C1 segment of cervical spinal cord (tissue), 14 donors: ENCODE data around the gene RIN1.
A peak's percentile ranks its signal among the peaks of the same experiment; 100 is the strongest.
"Not testable (repeated sequence)": the region's sequence is repeated elsewhere in the genome, so short reads cannot be mapped to it uniquely, and the experiment has no call there.

ENCODE experiments used
- DNase-seq, 14 donors: peaks; one replicate each; lab custom pipeline; 2025; lab: John Stamatoyannopoulos, UW

RIN1 gene

DNA sequence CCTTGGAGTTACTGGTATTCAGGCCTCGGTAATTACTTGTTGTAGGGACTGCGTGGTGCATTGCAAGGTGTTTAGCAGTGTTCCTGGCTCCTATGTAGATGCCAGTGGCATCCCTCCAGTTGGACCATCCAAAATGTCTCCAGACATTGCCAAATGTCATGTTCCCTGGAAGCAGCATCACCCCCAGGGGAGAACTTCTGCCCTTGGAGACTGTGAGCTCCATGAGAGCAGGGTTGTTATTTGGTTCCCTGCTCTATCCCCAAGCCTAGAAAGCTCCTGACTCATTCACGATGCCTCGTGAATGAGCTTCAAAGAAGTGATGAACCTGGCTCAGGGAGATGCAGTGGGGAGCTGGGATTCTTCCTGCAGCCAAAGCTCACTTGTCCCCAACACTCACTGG is 14.6 kb downstream of the RIN1 start:
- no peak for DNase-seq

DNA sequence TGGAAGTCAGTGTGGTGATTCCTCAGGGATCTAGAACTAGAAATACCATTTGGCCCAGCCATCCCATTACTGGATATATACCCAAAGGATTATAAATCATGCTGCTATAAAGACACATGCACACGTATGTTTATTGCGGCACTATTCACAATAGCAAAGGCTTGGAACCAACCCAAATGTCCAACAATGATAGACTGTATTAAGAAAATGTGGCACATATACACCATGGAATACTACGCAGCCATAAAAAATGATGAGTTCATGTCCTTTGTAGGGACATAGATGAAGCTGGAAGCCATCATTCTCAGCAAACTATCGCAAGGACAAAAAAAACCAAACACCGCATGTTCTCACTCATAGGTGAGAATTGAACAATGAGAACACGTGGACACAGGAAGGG is 15.5 kb downstream of the RIN1 start:
- not testable (repeated sequence) for DNase-seq

DNA sequence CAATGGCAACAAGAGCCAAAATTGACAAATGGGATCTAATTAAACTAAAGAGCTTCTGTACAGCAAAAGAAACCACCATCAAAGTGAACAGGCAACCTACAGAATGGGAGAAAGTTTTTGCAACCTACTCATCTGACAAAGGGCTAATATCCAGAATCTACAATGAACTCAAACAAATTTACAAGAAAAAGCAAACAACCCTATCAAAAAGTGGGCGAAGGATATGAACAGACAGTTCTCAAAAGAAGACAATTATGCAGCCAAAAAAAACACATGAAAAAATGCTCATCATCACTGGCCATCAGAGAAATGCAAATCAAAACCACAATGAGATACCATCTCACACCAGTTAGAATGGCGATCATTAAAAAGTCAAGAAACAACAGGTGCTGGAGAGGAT is 15.9 kb downstream of the RIN1 start:
- not testable (repeated sequence) for DNase-seq

DNA sequence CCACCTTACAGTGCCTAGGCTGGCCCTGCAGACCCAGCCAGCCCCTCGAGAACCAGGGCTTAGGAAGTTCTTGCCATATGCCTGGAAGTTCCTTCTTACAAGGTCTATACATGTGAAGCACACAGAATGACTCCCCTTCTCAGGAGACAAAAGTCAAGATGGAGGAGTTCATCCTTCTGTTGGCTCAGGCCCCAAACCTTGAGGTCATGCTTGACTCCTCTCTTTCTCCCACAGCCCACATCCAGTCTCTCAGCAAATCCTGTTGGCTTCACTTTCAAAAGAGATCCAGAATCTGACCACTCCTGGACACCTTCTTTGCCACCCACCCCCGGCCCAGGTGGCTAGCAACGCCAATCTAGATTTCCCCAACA is 17.6 kb downstream of the RIN1 start:
- DNase-seq = no peak

DNA sequence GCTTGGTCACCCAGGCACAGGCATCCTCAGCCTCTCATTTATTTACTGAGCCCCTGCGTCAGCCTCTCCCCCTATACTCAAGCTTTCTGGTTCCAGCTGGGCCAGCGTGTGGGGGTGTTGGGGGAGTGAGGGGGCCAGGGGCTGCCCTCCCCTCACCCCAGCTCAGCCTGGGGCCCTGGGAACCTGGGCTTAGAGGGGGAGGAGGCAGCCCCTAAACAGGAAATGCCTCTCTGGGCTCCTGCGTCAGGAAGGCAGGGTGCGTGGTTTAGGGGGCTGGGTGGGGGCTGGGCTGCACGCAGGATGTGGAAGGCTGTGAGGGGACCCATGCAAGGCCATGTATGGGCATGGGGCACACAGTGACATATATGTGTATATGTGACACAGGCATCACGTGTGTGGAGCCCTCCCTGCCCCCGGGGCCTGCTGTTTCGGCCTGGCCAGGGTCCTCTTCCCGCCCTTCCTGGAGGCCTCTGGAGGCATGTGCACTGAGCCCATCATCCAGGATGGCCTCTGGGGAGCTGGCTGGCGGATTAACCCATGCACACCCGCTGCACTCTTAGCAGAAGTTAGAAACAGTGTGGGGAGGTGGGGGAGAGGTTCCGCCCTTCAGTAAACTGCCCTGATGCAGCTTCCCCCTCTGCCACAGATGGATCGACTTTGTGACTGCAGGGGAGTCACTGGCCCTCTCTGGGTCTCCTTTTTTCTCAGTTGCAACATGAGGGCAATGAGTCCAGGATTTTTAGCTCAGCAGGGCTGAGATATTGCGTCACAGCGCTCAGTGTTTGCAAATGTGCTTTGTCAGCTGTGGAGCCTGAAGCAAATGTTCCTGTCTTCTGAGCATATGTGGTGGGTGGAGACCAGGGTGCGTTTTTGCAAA is 18.3 kb downstream of the RIN1 start:
- no peak for DNase-seq

DNA sequence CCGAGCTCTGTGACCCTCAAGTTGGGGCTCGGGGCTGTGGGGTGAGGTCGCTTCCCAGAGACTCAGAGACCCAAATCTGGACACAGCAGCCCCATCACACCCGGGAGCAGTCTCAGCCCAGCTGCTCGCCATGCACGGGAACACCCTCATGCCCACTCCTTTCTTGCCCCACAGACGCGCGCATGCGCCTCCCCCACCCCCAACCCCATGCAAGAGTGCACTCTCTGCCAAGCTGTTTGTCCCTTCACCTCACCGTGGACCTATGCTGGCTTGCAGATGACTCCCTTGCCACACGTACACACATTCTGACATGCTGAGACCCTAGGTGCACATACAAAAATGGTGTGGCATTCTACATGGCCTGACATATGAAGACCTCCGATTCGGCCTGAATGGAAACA is 18.9 kb downstream of the RIN1 start:
- DNase-seq = no peak

DNA sequence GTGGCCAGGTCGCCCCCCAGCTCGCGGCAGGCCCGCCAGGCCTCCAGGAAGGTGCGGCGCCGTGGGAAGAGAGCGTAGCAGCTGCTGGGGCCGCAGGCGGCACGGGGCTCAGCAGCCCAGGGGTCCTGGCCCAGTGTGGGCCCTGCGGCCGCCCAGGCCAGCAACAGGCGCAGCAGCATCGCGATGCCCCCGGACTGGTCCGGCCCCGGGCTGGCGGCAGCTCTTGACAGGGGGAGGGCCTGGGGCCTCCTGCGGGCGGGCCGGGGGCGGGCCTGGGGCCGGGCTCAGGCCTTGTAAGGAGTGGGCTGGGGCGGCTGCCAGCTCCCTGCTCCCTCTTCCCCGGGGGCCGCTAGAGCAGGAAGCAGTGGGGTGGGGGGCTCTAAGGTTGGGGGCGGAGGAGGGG is 19.4 kb downstream of the RIN1 start, which contains the start of gene CD248:
TSS of gene CD248 (minus strand) at position 196 of the 403 bp plus-strand sequence. CDS start at position 179, 17 bp downstream.
- no peak for DNase-seq

DNA sequence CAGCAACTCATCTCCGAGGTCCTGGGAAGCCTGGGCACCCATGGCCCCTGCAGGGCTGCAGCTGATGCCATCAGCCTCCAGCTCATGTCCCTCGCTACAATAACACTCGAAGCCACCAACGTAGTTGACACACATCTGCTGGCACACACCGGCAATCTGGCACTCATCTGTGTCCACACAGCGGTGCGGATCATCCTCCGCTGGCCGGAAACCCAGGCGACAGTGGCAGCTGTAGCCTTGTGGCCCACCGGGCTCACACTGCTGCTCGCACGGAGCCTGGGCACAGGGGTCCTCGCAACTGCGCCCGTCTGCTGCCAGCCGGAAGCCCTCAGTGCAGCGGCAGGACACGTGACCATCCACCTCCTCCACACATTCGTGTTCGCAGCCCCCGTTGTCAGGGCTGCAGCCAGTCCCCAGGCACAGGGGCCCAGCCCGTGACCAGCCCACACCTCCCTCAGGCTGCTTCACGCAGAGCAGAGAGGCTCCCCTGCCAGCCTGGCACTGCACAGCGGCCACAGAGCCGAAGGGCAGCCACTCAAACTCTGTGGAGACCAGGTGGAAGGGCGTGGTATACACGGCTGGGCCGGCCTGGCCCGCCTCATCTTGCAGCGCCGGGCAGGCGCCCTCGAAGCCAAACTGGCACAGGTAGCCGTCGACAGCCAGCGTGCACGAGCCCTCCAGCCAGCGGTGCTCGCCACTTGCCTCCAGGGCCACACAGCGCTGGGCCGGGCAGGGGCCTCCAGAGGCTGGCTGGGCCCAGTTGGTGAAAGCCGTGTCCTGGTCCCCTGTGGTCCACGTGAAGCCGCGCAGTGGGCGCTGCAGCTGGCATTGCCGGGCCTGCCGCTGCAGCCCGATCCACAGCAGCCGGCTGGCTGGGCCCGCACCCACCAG is 20.1 kb downstream of the RIN1 start:
- no peak for DNase-seq

DNA sequence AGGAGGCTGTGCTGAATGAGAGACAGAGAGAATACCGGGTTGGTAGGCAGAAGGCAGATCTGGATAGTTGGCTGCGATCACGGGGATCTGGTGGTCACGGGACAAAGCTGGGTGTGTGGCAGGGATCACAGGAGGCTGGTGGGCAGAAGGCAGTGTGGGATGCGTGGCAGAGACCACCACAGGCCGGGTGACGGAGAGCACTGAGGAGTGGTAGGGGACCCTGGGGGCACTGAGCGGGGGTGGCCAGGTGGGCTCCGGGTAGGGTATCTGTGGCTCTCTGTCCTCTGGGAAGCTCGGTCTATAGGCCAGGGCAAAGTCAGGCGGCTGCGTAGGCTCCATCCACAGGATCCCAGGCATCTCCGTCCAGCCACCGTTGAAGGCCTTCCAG is 20.7 kb downstream of the RIN1 start:
- DNase-seq = no peak

DNA sequence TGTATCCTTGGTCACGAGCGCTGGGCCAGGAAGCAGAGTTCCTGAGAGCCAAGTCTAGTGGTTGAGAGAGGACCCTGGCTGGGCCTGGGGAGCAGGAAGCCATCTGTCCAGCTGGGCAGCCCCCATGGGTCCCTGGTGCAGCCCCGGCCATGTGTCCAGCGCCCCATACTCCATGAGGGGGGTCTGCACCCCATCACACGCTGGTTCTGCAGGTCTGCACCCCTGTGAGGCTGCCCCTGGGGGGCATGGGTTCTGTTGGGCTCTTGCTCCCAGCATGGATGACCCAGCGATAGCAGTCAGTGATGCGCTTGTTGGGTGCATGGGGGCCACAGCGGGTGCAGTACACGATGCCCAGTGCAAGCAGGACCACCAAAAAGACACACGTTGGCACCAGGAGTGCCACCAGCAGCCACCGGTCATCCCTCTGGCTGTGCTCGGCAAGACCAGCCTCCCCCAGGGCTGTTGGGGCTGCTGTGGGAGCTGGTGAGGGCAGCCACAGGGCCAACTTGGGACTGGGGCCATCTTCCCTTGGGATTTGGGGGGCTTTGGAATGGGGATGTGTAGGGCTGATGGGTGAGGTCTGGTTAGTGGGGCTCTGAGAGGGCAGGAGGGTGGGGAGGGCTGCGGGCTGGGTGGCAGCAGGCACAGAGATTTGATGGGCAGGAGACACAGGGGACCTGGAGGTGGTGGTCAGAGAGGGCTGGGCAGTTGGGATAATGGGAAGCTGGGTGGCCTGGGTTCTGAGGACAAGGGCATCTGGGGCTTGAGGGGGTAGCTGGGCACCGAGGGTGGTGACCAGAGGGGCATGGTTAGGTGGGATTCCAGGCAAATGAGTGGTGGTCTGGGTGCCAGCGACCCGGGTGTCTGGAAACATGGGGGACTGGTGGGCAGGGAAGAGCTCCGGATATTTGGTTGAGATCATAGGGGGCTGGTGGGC is 21.4 kb downstream of the RIN1 start:
- no peak for DNase-seq

DNA sequence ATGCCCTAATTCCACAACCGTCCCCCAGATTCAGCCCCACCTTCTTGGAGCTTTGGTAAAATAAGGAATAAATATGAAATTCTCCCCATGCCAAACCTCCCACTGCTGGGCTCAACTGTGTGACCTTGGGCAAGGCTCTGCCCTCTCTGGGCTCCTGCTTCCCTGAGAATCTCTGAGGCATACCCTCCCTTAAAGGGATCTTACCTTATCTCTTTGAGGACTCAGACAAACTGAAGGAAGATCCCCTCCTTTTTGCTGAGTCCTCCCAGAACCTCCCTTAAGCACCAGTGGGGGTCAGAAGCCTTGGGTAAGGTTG is 22.1 kb downstream of the RIN1 start:
- no peak for DNase-seq

DNA sequence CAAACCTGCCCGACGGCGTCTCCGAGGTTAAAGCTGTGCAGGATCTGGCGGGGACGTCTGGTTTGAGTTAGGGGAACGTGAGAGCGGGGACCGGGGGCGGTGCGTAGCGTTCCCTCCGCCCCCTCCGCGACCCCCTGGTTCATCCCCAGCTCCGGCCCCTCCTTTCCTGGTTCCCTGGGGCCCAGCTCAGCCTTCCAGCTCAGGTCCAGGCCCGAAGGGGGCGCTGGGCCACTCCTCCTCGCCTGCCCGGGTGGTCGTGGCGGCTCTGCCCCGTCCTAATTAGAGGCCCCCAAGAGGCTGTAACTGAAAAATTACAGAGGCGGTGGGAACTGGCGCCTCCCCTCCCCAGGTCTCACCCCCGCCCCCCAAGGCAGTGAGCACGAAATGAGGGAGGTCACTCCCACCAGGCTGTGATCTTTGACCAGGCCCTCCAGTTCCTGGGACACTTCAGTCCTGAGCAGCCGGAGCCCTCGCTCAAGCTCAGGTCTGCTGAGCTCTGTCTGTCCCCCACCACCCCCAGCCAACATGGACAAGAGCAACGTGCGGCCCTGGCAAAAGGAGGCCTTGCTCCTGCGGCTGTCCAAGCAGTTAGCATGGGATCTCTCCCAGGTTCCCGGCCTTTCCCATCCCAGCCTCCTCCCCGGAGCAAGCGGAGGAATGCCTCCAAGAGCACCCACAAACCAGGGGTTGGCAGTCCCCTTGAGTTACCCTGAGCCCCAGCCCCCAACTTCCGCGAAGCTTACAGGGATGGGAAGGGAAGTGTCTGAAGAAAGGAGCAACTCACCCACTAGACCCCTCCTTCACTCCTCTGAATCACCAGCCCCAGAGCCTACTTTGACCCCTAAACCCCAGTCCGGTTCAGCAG is 22.7 kb downstream of the RIN1 start:
- no peak for DNase-seq

DNA sequence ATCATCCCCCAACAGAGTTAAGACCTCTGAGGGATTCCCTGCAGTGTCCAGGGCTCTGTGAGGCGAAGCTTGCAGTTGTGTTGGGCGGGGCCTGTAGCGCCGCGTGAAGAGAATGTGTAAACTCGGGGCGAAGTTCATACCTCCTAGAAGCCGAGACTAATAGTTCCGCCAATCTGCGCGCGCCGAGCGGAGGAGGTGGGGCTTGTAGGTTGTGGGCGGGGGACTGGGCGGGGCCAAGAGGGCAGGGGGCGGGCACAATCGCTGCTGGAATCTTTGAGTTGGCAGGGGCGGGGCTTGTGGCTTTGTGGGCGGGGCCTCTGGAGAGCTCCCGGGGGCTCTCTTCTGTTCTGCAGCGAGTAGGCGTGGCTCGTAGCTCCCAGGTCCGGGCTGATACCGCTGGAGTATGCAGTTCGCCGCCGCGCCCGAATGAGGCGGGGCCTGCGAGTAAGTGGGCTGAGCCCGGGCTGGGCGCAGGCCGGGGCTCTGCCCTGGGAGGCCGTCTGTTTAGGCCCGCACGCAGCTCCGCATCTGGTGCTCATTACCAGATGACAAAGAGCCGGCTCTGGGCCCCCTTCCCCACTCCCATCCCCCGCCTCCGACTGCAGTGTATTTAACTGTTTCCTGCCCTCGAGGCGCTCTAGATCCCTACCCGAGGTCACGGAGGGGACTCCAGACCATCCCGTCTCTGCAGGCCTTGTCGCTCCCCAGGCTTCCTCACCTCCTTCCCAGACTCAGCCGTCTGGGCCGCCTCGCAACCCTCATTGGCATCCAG is 23.5 kb downstream of the RIN1 start:
- peak; percentile 34 to 90 (median 85) for DNase-seq

DNA sequence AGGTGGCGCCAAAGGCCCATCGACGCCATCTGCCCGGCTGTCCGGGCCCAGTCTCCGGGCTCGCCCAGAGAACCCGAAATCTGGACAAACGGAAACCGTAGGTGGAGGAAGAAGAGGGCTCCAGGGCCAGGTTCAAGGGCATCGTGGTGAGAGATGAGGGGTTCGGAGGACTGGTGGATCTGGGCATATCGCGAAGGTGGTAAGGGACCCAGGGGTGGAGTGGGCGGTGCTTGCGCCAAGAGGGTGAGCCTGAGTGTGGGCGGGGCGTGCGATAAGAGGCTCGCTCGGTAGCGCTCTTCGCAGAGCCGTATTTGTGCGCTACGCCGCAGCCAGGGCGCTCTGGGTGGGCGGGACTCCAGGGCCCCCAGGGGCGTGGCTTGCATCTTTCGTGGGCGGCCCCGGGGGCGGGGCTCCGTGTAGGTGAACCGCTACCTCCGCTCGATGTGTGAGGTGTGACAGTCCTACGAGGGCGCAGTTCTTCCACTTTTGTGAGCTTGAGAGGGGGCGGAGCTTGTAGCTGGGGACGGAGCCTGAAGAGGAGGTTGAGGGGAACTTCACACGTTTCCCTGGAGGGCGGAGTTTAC is 24.2 kb downstream of the RIN1 start:
- DNase-seq = peak; percentile 52 to 90 (median 80)

DNA sequence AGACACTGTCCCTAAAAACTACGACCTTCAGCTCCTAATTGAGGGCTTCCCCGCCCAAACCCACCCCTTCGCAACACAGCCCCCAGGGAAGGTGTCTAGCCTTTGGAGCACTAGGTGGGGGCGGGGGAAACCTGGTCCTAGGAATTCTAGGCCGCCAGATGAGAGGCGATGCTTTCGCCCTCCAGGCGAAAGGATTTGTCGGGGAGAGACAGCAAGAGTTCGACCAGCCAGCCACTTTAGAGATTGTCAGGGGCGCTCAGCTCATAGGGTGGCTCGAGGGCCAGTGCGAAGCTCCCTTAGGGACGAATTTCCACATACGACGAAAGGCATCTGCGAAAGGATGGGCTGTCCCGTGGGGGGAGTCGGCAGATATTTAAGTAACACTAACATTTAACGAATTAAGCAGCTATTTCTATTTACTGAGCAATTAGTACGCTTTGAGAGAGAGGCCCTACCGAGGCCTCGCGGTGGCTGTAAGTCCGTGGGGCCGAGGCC is 24.7 kb downstream of the RIN1 start:
- DNase-seq = no peak

DNA sequence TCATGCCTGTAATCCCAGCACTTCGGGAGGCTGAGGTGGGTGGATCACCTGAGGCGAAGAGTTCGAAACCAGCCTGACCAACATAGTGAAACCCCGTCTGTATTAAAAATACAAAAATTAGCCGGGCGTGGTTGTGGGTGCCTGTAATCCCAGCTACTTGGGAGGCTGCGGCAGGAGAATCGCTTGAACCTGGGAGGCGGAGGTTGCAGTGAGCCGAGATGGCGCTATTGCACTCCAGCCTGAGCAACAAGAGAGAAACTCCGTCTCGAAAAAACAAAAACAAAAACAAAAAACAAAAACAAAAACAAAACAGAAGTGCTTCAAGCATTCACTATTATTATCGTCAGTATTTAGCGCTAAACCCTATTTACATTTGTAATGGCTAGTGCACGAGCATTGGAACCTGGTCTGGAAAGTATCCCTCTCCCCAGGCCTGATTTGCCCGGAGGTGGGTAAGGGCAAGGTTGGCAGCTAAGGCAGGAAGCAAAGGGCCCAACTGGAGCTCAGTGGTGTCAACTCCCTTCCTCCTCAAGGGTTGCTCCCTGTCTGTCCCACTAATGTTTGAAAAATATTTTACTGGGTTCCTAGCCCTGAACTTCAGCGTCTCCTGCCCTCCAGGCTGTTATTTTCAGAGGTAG is 25.3 kb downstream of the RIN1 start:
- DNase-seq = not testable (repeated sequence)

DNA sequence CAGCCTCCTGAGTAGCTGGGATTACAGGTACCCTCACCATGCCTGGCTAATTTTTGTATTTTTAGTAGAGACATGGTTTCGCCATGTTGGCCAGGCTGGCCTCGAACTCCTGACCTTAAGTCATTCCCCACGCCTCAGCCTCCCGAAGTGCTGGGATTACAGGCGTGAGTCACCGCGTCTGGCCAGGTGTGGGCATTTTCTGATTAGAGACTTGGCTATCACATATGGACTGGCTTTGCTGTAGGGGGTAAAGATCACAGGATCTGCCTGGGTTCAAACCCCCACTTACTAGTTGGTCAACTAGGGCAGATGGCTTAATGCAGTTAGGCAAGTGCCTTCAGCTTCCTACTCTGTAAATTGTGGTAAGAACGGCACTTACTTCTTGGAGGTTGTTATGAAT is 25.9 kb downstream of the RIN1 start:
- no peak for DNase-seq

DNA sequence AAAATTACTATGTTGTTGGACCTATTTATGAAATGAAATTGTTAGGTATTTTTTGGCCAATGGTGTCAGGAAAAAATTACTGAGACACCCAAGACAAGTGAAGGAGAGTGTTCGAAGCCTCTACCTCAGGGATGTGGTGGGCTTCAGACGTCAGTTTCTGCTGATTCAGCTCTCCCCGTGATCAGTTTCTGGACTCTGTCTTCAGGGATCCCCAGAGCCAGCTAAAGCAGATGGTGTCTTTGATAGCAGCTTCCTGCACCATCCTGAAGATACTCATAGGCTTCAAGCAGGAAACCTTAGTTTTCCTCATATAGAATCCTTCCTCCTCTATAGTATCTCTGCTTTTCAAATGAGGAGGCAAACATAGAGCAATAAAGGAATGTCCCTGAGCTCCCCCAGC is 26.8 kb downstream of the RIN1 start:
- no peak for DNase-seq

DNA sequence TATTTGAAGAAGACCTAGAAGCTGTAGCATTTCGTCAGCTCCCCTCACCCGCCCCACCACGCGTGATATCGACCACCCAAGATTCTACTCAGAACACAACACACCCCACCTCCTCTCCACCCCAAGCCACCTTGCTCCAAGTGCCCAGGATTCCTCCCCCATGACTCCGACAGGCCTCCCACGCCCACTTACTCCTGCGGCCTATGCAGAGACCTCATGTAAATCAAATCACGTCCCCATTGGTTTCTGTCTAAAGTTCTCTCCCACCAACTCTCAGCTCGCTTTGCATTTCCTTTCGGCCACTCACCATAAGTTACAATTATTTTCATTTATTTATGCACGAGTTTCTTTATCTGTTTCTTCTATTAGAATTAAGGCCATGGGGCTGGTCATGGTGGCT is 33.6 kb downstream of the RIN1 start:
- no peak for DNase-seq
